ENCODE measurements around the gene STRIP2.

Gene STRIP2

GRCh38 chr7:129494041-129494440, 59.8 kb downstream of the STRIP2 start:
- CTCF ChIA-PET, result interaction anchor here (0.6 to 1.0 kb wide), 2 partner anchors 14 to 474 kb away, joined by 3 read pairs; no protein-coding TSS in a partner anchor
- POLR2A ChIA-PET, result no interaction called here
- no peak for DNase-seq (ENCODE audit: extremely low spot score)

GRCh38 chr7:129495987-129496386, 61.8 kb downstream of the STRIP2 start:
- no peak for DNase-seq (ENCODE audit: extremely low spot score)
- TF ChIP-seq CTBP1 (IDR thresholded peaks at IDR 0.05; ENCODE audit: borderline replicate concordance) (no peak), L3MBTL2 (conservative IDR thresholded peaks at IDR 0.05) (no peak), TARDBP (IDR thresholded peaks at IDR 0.05) (no peak), HDGF (IDR thresholded peaks at IDR 0.05; ENCODE audit: borderline replicate concordance) (no peak), ZNF384 (IDR thresholded peaks at IDR 0.05) (no peak), LEF1 (IDR thresholded peaks at IDR 0.05; ENCODE audit: borderline replicate concordance) (no peak), NFRKB (IDR thresholded peaks at IDR 0.05) (no peak), ELF4 (IDR thresholded peaks at IDR 0.05) (no peak), ARNT (IDR thresholded peaks at IDR 0.05) (no peak), SUZ12 (IDR thresholded peaks at IDR 0.05) (no peak), SP1 (IDR thresholded peaks at IDR 0.05) (no peak), PKNOX1 (IDR thresholded peaks at IDR 0.05) (no peak), BHLHE40 (IDR thresholded peaks at IDR 0.05; ENCODE audit: borderline replicate concordance) (no peak), FOXA1 (IDR thresholded peaks at IDR 0.05) (no peak), FOXK2 (IDR thresholded peaks at IDR 0.05) (no peak), FOXM1 (IDR thresholded peaks at IDR 0.05; ENCODE audit: borderline replicate concordance) (no peak)
- CTCF ChIA-PET, result no interaction called here
- POLR2A ChIA-PET, result no interaction called here

More at GRCh38 chr7:129494041-129494440, 59.8 kb downstream of the STRIP2 start:
- no peak for TF ChIP-seq BHLHE40 (IDR thresholded peaks at IDR 0.05; ENCODE audit: borderline replicate concordance)

DNA sequence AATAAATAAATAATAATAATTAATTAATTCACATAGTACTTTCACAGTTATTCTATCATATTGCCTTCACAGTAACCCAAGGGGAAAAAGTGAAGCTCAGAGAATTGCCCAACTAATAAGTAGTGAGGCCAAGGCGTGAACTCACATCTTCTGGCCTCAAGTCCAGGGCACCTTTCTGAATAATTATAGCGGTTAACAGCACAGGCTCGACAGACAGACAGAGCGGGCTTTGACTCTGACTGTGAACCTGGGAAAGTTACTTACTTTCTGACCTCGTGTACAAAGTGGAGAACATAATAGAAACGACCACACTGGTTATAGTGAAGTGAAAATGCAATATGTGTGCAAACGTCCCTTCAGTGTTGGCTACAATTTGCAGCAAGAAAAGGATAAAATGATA, 62.4 kb downstream of the STRIP2 start:
- ChIA-PET POLR2A (no interaction called here), CTCF (no interaction called here)
- DNase-seq (ENCODE audit: extremely low spot score), result no peak

DNA sequence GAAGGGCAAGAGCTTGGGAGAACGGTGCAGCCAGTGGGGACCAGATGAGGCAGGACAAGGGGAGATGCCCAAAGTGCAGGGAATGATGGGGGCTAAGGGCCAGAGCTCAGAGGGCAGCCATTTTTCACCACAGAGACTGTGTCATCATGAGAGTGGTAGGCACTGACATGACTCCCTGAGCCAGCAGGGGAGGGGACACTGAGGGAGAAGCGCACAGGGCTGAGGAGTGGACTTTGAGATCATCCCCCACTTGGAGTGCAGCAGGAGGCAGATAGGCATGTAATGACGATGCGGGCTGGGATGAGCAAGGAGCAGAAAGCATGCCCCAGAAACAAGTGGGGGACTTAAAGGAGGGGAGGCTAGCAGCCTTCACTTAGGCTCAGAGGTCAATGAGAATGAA, 62.9 kb downstream of the STRIP2 start:
- POLR2A ChIA-PET, result no interaction called here
- no peak for TF ChIP-seq FOXA1 (IDR thresholded peaks at IDR 0.05)
- no peak for TF ChIP-seq LEF1 (IDR thresholded peaks at IDR 0.05; ENCODE audit: borderline replicate concordance)
- no peak for DNase-seq (ENCODE audit: extremely low spot score)
- CTCF ChIA-PET, result no interaction called here

More for the DNA sequence above, 62.4 kb downstream of the STRIP2 start:
- TF ChIP-seq HDGF (IDR thresholded peaks at IDR 0.05; ENCODE audit: borderline replicate concordance) (no peak), L3MBTL2 (conservative IDR thresholded peaks at IDR 0.05) (no peak), SP1 (IDR thresholded peaks at IDR 0.05) (no peak), BHLHE40 (IDR thresholded peaks at IDR 0.05; ENCODE audit: borderline replicate concordance) (no peak), PKNOX1 (IDR thresholded peaks at IDR 0.05) (no peak)

- CTCF ChIA-PET, result no interaction called here
- TF ChIP-seq TARDBP (IDR thresholded peaks at IDR 0.05) (no peak), ARNT (IDR thresholded peaks at IDR 0.05) (no peak), ELF4 (IDR thresholded peaks at IDR 0.05) (no peak), LEF1 (IDR thresholded peaks at IDR 0.05; ENCODE audit: borderline replicate concordance) (no peak), HDGF (IDR thresholded peaks at IDR 0.05; ENCODE audit: borderline replicate concordance) (no peak), FOXM1 (IDR thresholded peaks at IDR 0.05; ENCODE audit: borderline replicate concordance) (no peak), FOXK2 (IDR thresholded peaks at IDR 0.05) (no peak), PKNOX1 (IDR thresholded peaks at IDR 0.05) (no peak), ZNF384 (IDR thresholded peaks at IDR 0.05) (no peak), NFRKB (IDR thresholded peaks at IDR 0.05) (no peak), SUZ12 (IDR thresholded peaks at IDR 0.05) (no peak), L3MBTL2 (conservative IDR thresholded peaks at IDR 0.05) (no peak), CTBP1 (IDR thresholded peaks at IDR 0.05; ENCODE audit: borderline replicate concordance) (no peak), BHLHE40 (IDR thresholded peaks at IDR 0.05; ENCODE audit: borderline replicate concordance) (no peak)
- DNase-seq (ENCODE audit: extremely low spot score), result no peak
- POLR2A ChIA-PET, result no interaction called here
These were observed 63.8 kb downstream of the STRIP2 start for GRCh38 chr7:129498021-129498420.

DNA sequence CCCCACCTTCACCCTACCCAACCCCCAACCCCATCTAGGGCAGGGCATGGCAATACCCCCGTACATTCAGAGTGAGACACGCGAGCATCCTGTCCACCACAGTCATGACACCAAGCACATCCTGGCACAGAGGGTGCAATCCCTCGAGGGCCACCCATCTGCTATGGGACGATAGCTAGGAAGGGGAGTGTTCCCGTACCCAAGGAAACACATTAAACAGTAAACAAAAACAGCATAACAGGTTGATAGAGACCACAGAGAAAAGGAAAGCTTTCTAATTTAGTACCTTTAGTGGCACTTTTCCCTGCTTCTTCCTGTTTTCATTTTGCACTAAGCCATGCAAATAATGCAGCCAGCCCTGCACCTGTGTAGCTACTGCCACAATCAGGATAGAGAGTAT, 65.8 kb downstream of the STRIP2 start:
- TF ChIP-seq SUZ12 (IDR thresholded peaks at IDR 0.05) (no peak), L3MBTL2 (conservative IDR thresholded peaks at IDR 0.05) (no peak), ELF4 (IDR thresholded peaks at IDR 0.05) (no peak), HDGF (IDR thresholded peaks at IDR 0.05; ENCODE audit: borderline replicate concordance) (no peak), FOXA1 (IDR thresholded peaks at IDR 0.05) (no peak), BHLHE40 (IDR thresholded peaks at IDR 0.05; ENCODE audit: borderline replicate concordance) (no peak), SP1 (IDR thresholded peaks at IDR 0.05) (no peak), PKNOX1 (IDR thresholded peaks at IDR 0.05) (no peak), TARDBP (IDR thresholded peaks at IDR 0.05) (no peak), FOXK2 (IDR thresholded peaks at IDR 0.05) (no peak), ARNT (IDR thresholded peaks at IDR 0.05) (no peak), FOXM1 (IDR thresholded peaks at IDR 0.05; ENCODE audit: borderline replicate concordance) (no peak), LEF1 (IDR thresholded peaks at IDR 0.05; ENCODE audit: borderline replicate concordance) (no peak), CTBP1 (IDR thresholded peaks at IDR 0.05; ENCODE audit: borderline replicate concordance) (no peak), ZNF384 (IDR thresholded peaks at IDR 0.05) (no peak)
- DNase-seq (ENCODE audit: extremely low spot score), result no peak
- POLR2A ChIA-PET, result no interaction called here
- CTCF ChIA-PET, result interaction anchor here (1.5 kb wide), 1 partner anchor 143 kb away, joined by 4 read pairs; no protein-coding TSS in a partner anchor

All from HEK293T (cell line).